ENCODE results near the gene RTP3. TPM values are rescaled to one million over a fixed set of nuclear protein-coding genes. Genes with fewer than 3 reads are reported as not detected.

Gene RTP3
- total RNA-seq, 1 experiment from 2014 or later, result not detected

GRCh38 chr3:46519952-46520351 lies 22.2 kb downstream of the RTP3 start:
- Histone ChIP-seq H3K9me3 (ENCODE audit: control insufficient read depth in 1 of 2, insufficient read depth in 1 of 2, low read depth in 1 of 2, low read length in 2 of 2) (no peaks in the 10 kb centered on the region), H3K4me3 (replicated peaks in 1 of 2; ENCODE audit: low read depth in 1 of 2, low read length in 2 of 2) (no peak overlapping the region), H3K9ac (ENCODE audit: low read length) (no peak overlapping the region), H3K79me2 (ENCODE audit: insufficient read depth, low read length) (no peaks in the 10 kb centered on the region), H3K4me1 (ENCODE audit: control insufficient read depth in 1 of 2, insufficient read depth in 2 of 2, low read length in 2 of 2) (peaks cover 20 to 31% of the 10 kb centered on the region in 2 experiments), H3K27ac (ENCODE audit: low read depth, low read length) (no peak overlapping the region), H4K20me1 (ENCODE audit: insufficient read depth) (no peaks in the 10 kb centered on the region), H3K27me3 (ENCODE audit: insufficient read depth, low read length) (no peaks in the 10 kb centered on the region), H3K9me2 (ENCODE audit: insufficient read depth) (no peaks in the 10 kb centered on the region), H3K4me2 (ENCODE audit: low read length) (no peak overlapping the region), H2AFZ (ENCODE audit: low read depth, low read length, poor library complexity, severe bottlenecking) (peak overlapping the region; percentile 5), H3K36me3 (ENCODE audit: control insufficient read depth in 1 of 2, insufficient read depth in 2 of 2, low read length in 2 of 2) (no peaks in the 10 kb centered on the region)
- RAD21 ChIA-PET (ENCODE audit: low non-redundant PET in 1 of 2, low total read pairs in 2 of 2, uncharacterized antibody in 2 of 2, unreplicated experiment in 2 of 2), result no interaction called here
- ATAC-seq, result no peak
- CTCF ChIA-PET, result interaction anchor here (1.4 kb wide), 1 partner anchor 31 kb away, joined by 5 read pairs; no protein-coding TSS in a partner anchor
- POLR2A ChIA-PET, result no interaction called here
- intact Hi-C loops (cut with micrococcal nuclease), result no loop called here
- TF ChIP-seq YY1 (IDR thresholded peaks at IDR 0.05; ENCODE audit: extremely low read depth, insufficient replicate concordance, low read depth, low read length) (no peak), EZH2 (IDR thresholded peaks at IDR 0.05) (no peak), ATF3 (IDR thresholded peaks at IDR 0.05) (no peak), EZH2phosphoT487 (IDR thresholded peaks at IDR 0.05; ENCODE audit: borderline replicate concordance) (no peak), ZBTB33 (IDR thresholded peaks at IDR 0.05; ENCODE audit: extremely low read depth, insufficient replicate concordance, low read length) (no peak), CBX3 (IDR thresholded peaks at IDR 0.05; ENCODE audit: low read depth) (no peak), SP1 (IDR thresholded peaks at IDR 0.05; ENCODE audit: low read depth) (no peak), FOSL1 (IDR thresholded peaks at IDR 0.05; ENCODE audit: low read depth) (no peak), RAD21 (IDR thresholded peaks at IDR 0.05; ENCODE audit: low read depth) (no peak), MAX (IDR thresholded peaks at IDR 0.05) (no peak), POLR2AphosphoS5 (IDR thresholded peaks at IDR 0.05; ENCODE audit: low read depth, low read length) (no peak), EGR1 (IDR thresholded peaks at IDR 0.05; ENCODE audit: low read depth) (no peak)
- no peak for DNase-seq (ENCODE audit: low read depth, low spot score)
- no TSS peak for BruUV-seq (replicated peaks)
